ENCODE data around the gene BEND3.
"Not testable (repeated sequence)": the region's sequence is repeated elsewhere in the genome, so short reads cannot be mapped to it uniquely, and the experiment has no call there.

BEND3 gene

DNA sequence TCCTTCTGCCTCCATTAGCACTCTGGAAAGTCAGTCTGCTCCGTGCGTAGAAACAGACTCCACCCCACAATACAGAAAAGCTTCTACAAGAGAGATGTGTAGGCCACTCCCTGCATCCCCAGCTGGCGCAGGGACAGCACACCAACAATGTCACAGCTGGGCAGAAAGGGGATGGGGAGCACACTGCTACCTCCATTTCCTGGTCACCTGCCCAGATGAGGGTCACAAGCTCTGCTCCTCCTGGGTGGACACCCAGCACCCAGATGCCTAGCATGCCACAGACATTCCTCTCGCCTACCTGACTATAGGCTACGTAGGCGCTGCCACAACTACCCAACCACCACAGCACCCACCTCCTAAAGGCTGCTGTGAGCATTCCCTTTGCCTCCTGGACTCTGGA is 12.2 kb downstream of the BEND3 start:
- Histone ChIP-seq H3K9me3 (ENCODE audit: control insufficient read depth, low read depth, low read length) (no peaks in the 10 kb centered on the region), H3K36me3 (ENCODE audit: control insufficient read depth, low read depth, low read length) (peaks cover 9% of the 10 kb centered on the region), H3K27me3 (ENCODE audit: control insufficient read depth, insufficient read depth, low read length) (no peaks in the 10 kb centered on the region), H3K9ac (ENCODE audit: low read length) (no peak overlapping the region), H3K27ac (ENCODE audit: low read length) (no peak overlapping the region), H3K4me1 (ENCODE audit: control insufficient read depth, low read depth, low read length) (peaks cover 35% of the 10 kb centered on the region), H3K4me3 (ENCODE audit: low read length) (no peak overlapping the region)

DNA sequence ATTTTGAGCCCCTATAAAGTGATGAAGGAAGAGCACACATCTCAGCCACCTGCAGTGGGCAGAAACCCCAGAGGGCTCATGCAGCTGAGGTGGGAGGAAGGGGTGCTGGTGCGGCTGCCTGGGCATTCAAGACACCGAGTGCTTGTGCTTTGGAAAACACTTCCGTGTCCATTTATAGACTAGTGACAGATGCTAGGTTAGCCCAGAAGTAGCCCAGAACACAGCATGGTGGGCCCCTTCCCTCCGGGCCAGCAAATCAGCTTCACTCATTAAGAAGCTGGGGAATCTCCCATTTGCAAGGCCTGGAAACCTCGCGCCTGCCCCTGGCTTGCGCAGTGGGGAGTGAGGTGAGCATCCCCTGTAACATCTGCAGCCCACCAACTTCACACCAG is 12.9 kb downstream of the BEND3 start:
- Histone ChIP-seq H3K36me3 (ENCODE audit: control insufficient read depth, low read depth, low read length) (peaks cover 13% of the 10 kb centered on the region), H3K9me3 (ENCODE audit: control insufficient read depth, low read depth, low read length) (no peaks in the 10 kb centered on the region), H3K4me1 (ENCODE audit: control insufficient read depth, low read depth, low read length) (peaks cover 32% of the 10 kb centered on the region), H3K9ac (ENCODE audit: low read length) (no peak overlapping the region), H3K27me3 (ENCODE audit: control insufficient read depth, insufficient read depth, low read length) (no peaks in the 10 kb centered on the region), H3K27ac (ENCODE audit: low read length) (no peak overlapping the region), H3K4me3 (ENCODE audit: low read length) (no peak overlapping the region)

DNA sequence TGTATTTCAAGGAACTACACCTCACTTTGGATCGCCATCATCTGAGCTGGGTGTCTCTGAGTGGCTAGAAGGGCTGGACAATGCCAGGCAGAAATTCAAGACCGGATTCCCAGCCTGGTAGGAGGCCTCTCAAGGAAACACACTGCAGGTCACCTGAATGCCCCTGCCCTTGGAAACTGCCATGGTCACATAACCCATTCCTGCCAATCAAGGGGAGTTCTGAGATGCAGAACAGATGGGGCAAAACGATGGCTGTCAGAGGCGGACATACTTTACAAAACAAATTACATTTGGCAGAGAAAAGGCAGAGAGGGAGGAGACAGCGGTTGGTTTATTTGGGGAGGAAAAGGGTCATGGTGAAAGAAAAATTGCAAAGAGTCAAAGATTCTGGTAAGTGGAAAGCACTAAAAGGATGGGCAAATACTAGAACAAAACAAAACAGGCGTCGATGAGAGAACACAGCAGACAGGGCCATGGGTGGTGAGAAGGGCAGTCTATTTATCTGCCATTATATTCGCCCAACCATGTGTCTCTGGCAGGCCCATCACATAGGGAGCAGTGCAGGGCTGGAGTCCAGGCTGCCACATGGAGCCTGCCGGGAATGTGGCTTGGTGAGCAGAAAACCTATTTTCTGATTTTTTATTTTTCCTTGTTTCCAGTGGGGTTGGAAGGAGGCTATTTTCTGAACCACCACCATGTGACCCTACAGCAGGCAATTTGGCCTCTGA is 13.5 kb downstream of the BEND3 start:
- H3K36me3 ChIP-seq (ENCODE audit: control insufficient read depth, low read depth, low read length) = peaks cover 13% of the 10 kb centered on the region
- no peak overlapping the region for H3K4me3 ChIP-seq (ENCODE audit: low read length)
- H3K4me1 ChIP-seq (ENCODE audit: control insufficient read depth, low read depth, low read length) = peaks cover 32% of the 10 kb centered on the region
- no peak overlapping the region for H3K27ac ChIP-seq (ENCODE audit: low read length)
- no peak overlapping the region for H3K9ac ChIP-seq (ENCODE audit: low read length)
- H3K27me3 ChIP-seq (ENCODE audit: control insufficient read depth, insufficient read depth, low read length) = no peaks in the 10 kb centered on the region
- no peaks in the 10 kb centered on the region for H3K9me3 ChIP-seq (ENCODE audit: control insufficient read depth, low read depth, low read length)

GRCh38 chr6:107101211-107101610 is 14.1 kb downstream of the BEND3 start:
- no peak overlapping the region for H3K27ac ChIP-seq (ENCODE audit: low read length)
- peaks cover 26% of the 10 kb centered on the region for H3K4me1 ChIP-seq (ENCODE audit: control insufficient read depth, low read depth, low read length)
- no peaks in the 10 kb centered on the region for H3K9me3 ChIP-seq (ENCODE audit: control insufficient read depth, low read depth, low read length)
- no peak overlapping the region for H3K9ac ChIP-seq (ENCODE audit: low read length)
- H3K27me3 ChIP-seq (ENCODE audit: control insufficient read depth, insufficient read depth, low read length) = no peaks in the 10 kb centered on the region
- H3K4me3 ChIP-seq (ENCODE audit: low read length) = no peak overlapping the region
- H3K36me3 ChIP-seq (ENCODE audit: control insufficient read depth, low read depth, low read length) = peaks cover 18% of the 10 kb centered on the region

- no peak overlapping the region for H3K27ac ChIP-seq (ENCODE audit: low read length)
- H3K9ac ChIP-seq (ENCODE audit: low read length) = no peak overlapping the region
- no peak overlapping the region for H3K4me3 ChIP-seq (ENCODE audit: low read length)
- H3K27me3 ChIP-seq (ENCODE audit: control insufficient read depth, insufficient read depth, low read length) = no peaks in the 10 kb centered on the region
- H3K36me3 ChIP-seq (ENCODE audit: control insufficient read depth, low read depth, low read length) = peaks cover 34% of the 10 kb centered on the region
- H3K9me3 ChIP-seq (ENCODE audit: control insufficient read depth, low read depth, low read length) = no peaks in the 10 kb centered on the region
- peaks cover 17% of the 10 kb centered on the region for H3K4me1 ChIP-seq (ENCODE audit: control insufficient read depth, low read depth, low read length)
These were observed 16.6 kb downstream of the BEND3 start for GRCh38 chr6:107098436-107099307.

DNA sequence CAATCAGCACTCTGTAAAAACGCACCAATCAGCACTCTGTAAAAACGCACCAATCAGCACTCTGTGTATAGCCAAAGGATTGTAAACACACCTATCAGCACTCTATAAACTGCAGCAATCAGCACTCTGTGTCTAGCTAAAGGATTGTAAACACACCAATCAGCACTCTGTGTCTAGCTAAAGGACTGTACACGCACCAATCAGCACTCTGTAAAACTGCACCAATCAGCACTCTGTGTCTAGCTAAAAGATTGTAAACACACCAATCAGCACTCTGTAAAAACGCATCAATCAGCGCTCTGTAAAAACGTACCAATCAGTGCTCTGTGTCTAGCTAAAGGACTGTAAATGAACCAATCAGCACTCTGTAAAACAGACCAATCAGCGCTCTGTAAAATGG is 30.9 kb downstream of the BEND3 start:
- not testable (repeated sequence) for H3K4me1 ChIP-seq (ENCODE audit: control insufficient read depth, low read depth, low read length); H3K27ac ChIP-seq (ENCODE audit: low read length); H3K9ac ChIP-seq (ENCODE audit: low read length); H3K27me3 ChIP-seq (ENCODE audit: control insufficient read depth, insufficient read depth, low read length); H3K9me3 ChIP-seq (ENCODE audit: control insufficient read depth, low read depth, low read length); H3K4me3 ChIP-seq (ENCODE audit: low read length)
- H3K36me3 ChIP-seq (ENCODE audit: control insufficient read depth, low read depth, low read length) = peaks cover 25% of the 10 kb centered on the region

DNA sequence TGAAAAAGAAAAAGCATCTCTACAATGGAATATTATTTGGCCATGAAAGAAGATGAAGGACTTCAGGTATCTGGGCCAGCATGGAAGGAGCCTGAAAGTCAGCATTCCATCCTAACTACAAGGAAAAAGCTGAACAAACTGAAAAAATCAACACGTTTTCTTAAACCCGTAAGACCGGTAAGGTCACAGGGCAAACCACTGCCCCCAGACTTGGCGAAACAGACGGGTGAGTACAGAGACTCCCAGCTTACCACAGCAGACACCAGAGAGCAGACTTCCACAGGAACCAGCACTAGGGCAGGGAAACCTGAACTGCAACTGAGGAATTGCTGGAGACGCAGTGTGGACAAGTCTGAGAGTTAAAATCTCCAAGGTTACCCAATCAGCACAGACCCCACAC is 31.4 kb downstream of the BEND3 start:
- H3K27me3 ChIP-seq (ENCODE audit: control insufficient read depth, insufficient read depth, low read length) = no peaks in the 10 kb centered on the region
- H3K4me3 ChIP-seq (ENCODE audit: low read length) = no peak overlapping the region
- no peak overlapping the region for H3K27ac ChIP-seq (ENCODE audit: low read length)
- no peaks in the 10 kb centered on the region for H3K9me3 ChIP-seq (ENCODE audit: control insufficient read depth, low read depth, low read length)
- H3K9ac ChIP-seq (ENCODE audit: low read length) = no peak overlapping the region
- H3K4me1 ChIP-seq (ENCODE audit: control insufficient read depth, low read depth, low read length) = no peaks in the 10 kb centered on the region
- peaks cover 22% of the 10 kb centered on the region for H3K36me3 ChIP-seq (ENCODE audit: control insufficient read depth, low read depth, low read length)

DNA sequence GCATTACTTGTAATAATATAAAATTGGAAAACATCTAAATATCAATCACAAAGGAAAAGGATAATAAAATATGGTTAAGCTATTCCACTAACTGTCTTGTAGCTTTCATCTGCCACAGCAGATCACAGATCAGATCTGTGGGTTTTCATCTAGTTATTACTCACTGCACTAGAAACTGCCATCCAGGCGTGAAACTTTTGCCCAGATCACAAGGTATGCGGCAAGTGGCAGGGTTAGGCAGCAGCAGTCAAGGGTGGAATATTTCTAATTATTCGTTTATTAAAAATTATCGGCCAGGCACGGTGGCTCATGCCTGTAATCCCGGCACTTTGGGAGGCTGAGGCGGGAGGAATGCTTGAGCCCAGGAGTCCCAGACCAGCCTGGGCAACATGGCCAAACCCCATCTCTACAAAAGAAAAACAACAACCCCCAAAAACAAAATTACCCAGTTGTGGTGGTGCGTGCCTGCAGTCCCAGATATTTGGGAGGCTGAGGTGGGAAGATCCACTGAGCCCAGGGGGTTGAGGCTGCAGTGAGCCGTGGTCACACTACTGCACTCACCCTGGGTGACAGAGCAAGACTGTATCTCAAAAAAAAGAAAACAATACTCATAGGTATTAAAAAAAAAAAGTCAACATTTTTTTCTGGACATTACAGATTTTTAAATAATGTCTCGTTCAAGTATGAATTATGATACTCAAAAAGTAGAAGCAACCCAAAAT is 32.1 kb downstream of the BEND3 start:
- Histone ChIP-seq H3K9me3 (ENCODE audit: control insufficient read depth, low read depth, low read length) (no peaks in the 10 kb centered on the region), H3K4me1 (ENCODE audit: control insufficient read depth, low read depth, low read length) (no peaks in the 10 kb centered on the region), H3K9ac (ENCODE audit: low read length) (no peak overlapping the region), H3K36me3 (ENCODE audit: control insufficient read depth, low read depth, low read length) (peaks cover 19% of the 10 kb centered on the region), H3K4me3 (ENCODE audit: low read length) (no peak overlapping the region), H3K27me3 (ENCODE audit: control insufficient read depth, insufficient read depth, low read length) (no peaks in the 10 kb centered on the region), H3K27ac (ENCODE audit: low read length) (no peak overlapping the region)

DNA sequence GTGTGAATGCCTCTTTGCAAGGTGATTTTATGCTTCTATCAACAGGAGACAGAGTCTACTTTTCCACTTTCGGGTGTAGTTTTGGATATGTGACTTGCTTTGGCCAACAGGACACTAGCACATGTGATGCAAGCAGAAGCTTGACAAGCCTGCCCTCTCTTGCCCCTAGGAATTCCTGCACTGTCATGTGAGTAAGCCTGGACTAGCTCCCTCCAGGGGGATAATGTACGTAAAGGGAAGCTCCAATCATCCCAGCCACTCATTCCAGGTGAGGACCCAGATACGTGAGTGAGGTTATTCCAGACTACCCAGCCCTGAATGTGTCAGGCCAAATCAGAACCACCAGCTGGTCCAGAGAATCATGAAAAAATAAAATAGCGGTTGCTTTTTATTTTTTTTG is 33.3 kb downstream of the BEND3 start:
- no peak overlapping the region for H3K9ac ChIP-seq (ENCODE audit: low read length)
- H3K27me3 ChIP-seq (ENCODE audit: control insufficient read depth, insufficient read depth, low read length) = no peaks in the 10 kb centered on the region
- no peak overlapping the region for H3K4me3 ChIP-seq (ENCODE audit: low read length)
- H3K36me3 ChIP-seq (ENCODE audit: control insufficient read depth, low read depth, low read length) = peaks cover 27% of the 10 kb centered on the region
- no peaks in the 10 kb centered on the region for H3K9me3 ChIP-seq (ENCODE audit: control insufficient read depth, low read depth, low read length)
- no peak overlapping the region for H3K27ac ChIP-seq (ENCODE audit: low read length)
- H3K4me1 ChIP-seq (ENCODE audit: control insufficient read depth, low read depth, low read length) = no peaks in the 10 kb centered on the region

DNA sequence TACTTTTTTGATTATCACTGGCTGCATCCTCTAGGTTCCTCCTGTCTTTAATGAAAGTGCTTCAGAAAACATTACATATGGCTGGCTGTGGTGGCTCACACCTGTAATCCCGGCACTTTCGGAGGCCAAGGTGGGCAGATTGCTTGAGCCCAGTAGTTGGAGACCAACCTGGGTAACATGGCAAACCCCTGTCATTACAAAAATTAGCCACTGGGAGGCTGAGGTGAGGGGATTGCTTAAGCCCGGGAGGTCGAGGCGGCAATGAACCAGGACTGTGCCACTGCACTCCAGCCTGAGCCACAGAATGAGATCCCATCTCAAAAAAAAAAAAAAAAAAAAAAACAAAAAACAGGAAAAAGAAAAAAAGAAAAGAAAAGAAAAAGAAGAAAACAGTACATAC is 35.3 kb downstream of the BEND3 start:
- no peaks in the 10 kb centered on the region for H3K27me3 ChIP-seq (ENCODE audit: control insufficient read depth, insufficient read depth, low read length)
- H3K4me3 ChIP-seq (ENCODE audit: low read length) = no peak overlapping the region
- peaks cover 34% of the 10 kb centered on the region for H3K36me3 ChIP-seq (ENCODE audit: control insufficient read depth, low read depth, low read length)
- H3K9me3 ChIP-seq (ENCODE audit: control insufficient read depth, low read depth, low read length) = no peaks in the 10 kb centered on the region
- no peaks in the 10 kb centered on the region for H3K4me1 ChIP-seq (ENCODE audit: control insufficient read depth, low read depth, low read length)
- H3K9ac ChIP-seq (ENCODE audit: low read length) = no peak overlapping the region
- no peak overlapping the region for H3K27ac ChIP-seq (ENCODE audit: low read length)

- Histone ChIP-seq H3K36me3 (ENCODE audit: control insufficient read depth, low read depth, low read length) (peaks cover 34% of the 10 kb centered on the region), H3K9ac (ENCODE audit: low read length) (no peak overlapping the region), H3K27ac (ENCODE audit: low read length) (no peak overlapping the region), H3K27me3 (ENCODE audit: control insufficient read depth, insufficient read depth, low read length) (no peaks in the 10 kb centered on the region), H3K4me1 (ENCODE audit: control insufficient read depth, low read depth, low read length) (no peaks in the 10 kb centered on the region), H3K4me3 (ENCODE audit: low read length) (no peak overlapping the region), H3K9me3 (ENCODE audit: control insufficient read depth, low read depth, low read length) (no peaks in the 10 kb centered on the region)
These were observed 35.9 kb downstream of the BEND3 start for GRCh38 chr6:107079429-107079828.
